SK-N-SH treated with all-trans-retinoic acid at 6 μM for 48 hours (cell line): Measurements from ENCODE around the gene ADAM19.

Source experiments
- ATAC-seq: fragments of 200-7000 bp; cut with Tn5 transposase; 3 replicates; pipeline ENCODE4 v1.9.1; 2020; ENCODE audit warnings: mild to moderate bottlenecking, moderate library complexity
- ARNTL ChIP-seq: fragments of 450-650 bp; formaldehyde crosslinking; IDR thresholded peaks from 2 replicates; pipeline ENCODE4 v1.5.0; 2020; ENCODE audit warnings: low read depth, mild to moderate bottlenecking, moderate library complexity, borderline replicate concordance
- BACH2 ChIP-seq: fragments of 250-450 bp; sonication (Bioruptor Pico); IDR thresholded peaks from 2 replicates; pipeline ENCODE4 v1.9.0; 2021; ENCODE audit warnings: mild to moderate bottlenecking, borderline replicate concordance
- CSDC2 ChIP-seq: fragments of 250-450 bp; sonication (Bioruptor Pico); IDR thresholded peaks from 2 replicates; pipeline ENCODE4 v1.5.0; 2020; ENCODE audit warnings: mild to moderate bottlenecking, moderate library complexity
- ESRRG ChIP-seq: fragments of 250-450 bp; sonication (Bioruptor Pico); IDR thresholded peaks from 2 replicates; pipeline ENCODE4 v1.6.1; 2021; ENCODE audit warnings: mild to moderate bottlenecking
- GLIS3 ChIP-seq: fragments of 250-450 bp; sonication (Bioruptor Pico); IDR thresholded peaks from 2 replicates; pipeline ENCODE4 v1.5.0; 2020; ENCODE audit warnings: mild to moderate bottlenecking, moderate library complexity
- ISL1 ChIP-seq: fragments of 250-450 bp; sonication (Bioruptor Pico); IDR thresholded peaks from 2 replicates; pipeline ENCODE4 v2.1.2; 2022; ENCODE audit warnings: mild to moderate bottlenecking, moderate library complexity
- POU6F1 ChIP-seq: fragments of 250-450 bp; sonication (Bioruptor Pico); IDR thresholded peaks from 2 replicates; pipeline ENCODE4 v1.8.0; 2021; ENCODE audit warnings: low read depth, mild to moderate bottlenecking, moderate library complexity, borderline replicate concordance
- SNAI2 ChIP-seq: fragments of 250-450 bp; sonication (Bioruptor Pico); IDR thresholded peaks from 2 replicates; pipeline ENCODE4 v1.5.0; 2020; ENCODE audit warnings: mild to moderate bottlenecking, moderate library complexity
- TCF4 ChIP-seq: fragments of 250-450 bp; sonication (Bioruptor Pico); IDR thresholded peaks from 2 replicates; pipeline ENCODE4 v1.8.0; 2021; ENCODE audit warnings: mild to moderate bottlenecking, moderate library complexity, borderline replicate concordance
- TOX ChIP-seq: fragments of 250-450 bp; sonication (Bioruptor Pico); IDR thresholded peaks from 2 replicates; pipeline ENCODE4 v1.8.0; 2021; ENCODE audit warnings: mild to moderate bottlenecking, moderate library complexity, borderline replicate concordance
- ZFP30 ChIP-seq: fragments of 450-650 bp; formaldehyde crosslinking; IDR thresholded peaks from 2 replicates; pipeline ENCODE4 v1.5.0; 2022; ENCODE audit warnings: mild to moderate bottlenecking, moderate library complexity
- ZNF565 ChIP-seq: fragments of 450-650 bp; formaldehyde crosslinking; conservative IDR thresholded peaks from 2 replicates; pipeline ENCODE4 v1.5.0; 2020; ENCODE audit warnings: low read depth, mild to moderate bottlenecking, moderate library complexity
- ZNF70 ChIP-seq: fragments of 450-650 bp; formaldehyde crosslinking; IDR thresholded peaks from 2 replicates; pipeline ENCODE4 v1.5.0; 2020; ENCODE audit warnings: mild to moderate bottlenecking, moderate library complexity
- ZNF8 ChIP-seq: fragments of 450-650 bp; formaldehyde crosslinking; IDR thresholded peaks from 2 replicates; pipeline ENCODE4 v1.5.0; 2020; ENCODE audit warnings: mild to moderate bottlenecking, moderate library complexity
- TF ChIP-seq, protein P1 (sequence below): fragments of 250-450 bp; sonication (Bioruptor Pico); IDR thresholded peaks from 2 replicates; pipeline ENCODE4 v1.5.1; 2021; ENCODE audit warnings: mild to moderate bottlenecking, moderate library complexity
- TF ChIP-seq, protein P2 (sequence below): fragments of 250-450 bp; sonication (Bioruptor Pico); IDR thresholded peaks from 2 replicates; pipeline ENCODE4 v1.5.0; 2020; ENCODE audit warnings: mild to moderate bottlenecking, moderate library complexity
- TF ChIP-seq, protein P3 (sequence below): fragments of 250-450 bp; sonication (Bioruptor Pico); IDR thresholded peaks from 2 replicates; pipeline ENCODE4 v1.8.0; 2020; ENCODE audit warnings: mild to moderate bottlenecking, moderate library complexity, borderline replicate concordance

The ADAM19 gene

DNA sequence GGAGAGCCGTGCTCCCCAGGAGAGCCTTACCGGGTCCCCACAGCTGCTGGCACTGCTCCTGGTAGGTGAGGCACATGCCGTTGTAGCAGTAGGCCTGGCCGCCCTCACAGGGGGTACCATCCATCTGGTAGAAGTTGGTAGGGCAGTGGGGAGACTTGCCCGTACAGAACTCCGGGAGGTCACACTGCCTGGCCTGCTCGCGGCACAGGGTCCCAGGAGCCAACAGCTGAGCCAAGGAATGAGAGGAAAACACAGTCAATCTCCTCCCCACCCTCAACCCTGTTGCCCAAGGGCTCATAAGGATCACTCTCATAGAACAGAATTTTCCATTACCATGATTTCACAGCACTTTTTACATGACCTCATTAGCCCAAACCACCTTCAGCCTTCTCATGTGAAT lies 78.7 kb downstream of the ADAM19 start:
- TF ChIP-seq, protein P1, sequence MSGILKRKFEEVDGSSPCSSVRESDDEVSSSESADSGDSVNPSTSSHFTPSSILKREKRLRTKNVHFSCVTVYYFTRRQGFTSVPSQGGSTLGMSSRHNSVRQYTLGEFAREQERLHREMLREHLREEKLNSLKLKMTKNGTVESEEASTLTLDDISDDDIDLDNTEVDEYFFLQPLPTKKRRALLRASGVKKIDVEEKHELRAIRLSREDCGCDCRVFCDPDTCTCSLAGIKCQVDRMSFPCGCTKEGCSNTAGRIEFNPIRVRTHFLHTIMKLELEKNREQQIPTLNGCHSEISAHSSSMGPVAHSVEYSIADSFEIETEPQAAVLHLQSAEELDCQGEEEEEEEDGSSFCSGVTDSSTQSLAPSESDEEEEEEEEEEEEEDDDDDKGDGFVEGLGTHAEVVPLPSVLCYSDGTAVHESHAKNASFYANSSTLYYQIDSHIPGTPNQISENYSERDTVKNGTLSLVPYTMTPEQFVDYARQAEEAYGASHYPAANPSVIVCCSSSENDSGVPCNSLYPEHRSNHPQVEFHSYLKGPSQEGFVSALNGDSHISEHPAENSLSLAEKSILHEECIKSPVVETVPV (CRISPR knock-in tag): no peak
- no peak for TF ChIP-seq ZNF565 (CRISPR knock-in tag)
- no peak for TF ChIP-seq POU6F1 (CRISPR knock-in tag)
- no peak for TF ChIP-seq GLIS3 (CRISPR knock-in tag)
- no peak for TF ChIP-seq ZNF70 (CRISPR knock-in tag)
- TF ChIP-seq, protein P2, sequence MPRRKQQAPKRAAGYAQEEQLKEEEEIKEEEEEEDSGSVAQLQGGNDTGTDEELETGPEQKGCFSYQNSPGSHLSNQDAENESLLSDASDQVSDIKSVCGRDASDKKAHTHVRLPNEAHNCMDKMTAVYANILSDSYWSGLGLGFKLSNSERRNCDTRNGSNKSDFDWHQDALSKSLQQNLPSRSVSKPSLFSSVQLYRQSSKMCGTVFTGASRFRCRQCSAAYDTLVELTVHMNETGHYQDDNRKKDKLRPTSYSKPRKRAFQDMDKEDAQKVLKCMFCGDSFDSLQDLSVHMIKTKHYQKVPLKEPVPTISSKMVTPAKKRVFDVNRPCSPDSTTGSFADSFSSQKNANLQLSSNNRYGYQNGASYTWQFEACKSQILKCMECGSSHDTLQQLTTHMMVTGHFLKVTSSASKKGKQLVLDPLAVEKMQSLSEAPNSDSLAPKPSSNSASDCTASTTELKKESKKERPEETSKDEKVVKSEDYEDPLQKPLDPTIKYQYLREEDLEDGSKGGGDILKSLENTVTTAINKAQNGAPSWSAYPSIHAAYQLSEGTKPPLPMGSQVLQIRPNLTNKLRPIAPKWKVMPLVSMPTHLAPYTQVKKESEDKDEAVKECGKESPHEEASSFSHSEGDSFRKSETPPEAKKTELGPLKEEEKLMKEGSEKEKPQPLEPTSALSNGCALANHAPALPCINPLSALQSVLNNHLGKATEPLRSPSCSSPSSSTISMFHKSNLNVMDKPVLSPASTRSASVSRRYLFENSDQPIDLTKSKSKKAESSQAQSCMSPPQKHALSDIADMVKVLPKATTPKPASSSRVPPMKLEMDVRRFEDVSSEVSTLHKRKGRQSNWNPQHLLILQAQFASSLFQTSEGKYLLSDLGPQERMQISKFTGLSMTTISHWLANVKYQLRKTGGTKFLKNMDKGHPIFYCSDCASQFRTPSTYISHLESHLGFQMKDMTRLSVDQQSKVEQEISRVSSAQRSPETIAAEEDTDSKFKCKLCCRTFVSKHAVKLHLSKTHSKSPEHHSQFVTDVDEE: no peak
- TF ChIP-seq ZFP30: no peak
- ATAC-seq: no peak; the same call in 2 of the 3 replicates

DNA sequence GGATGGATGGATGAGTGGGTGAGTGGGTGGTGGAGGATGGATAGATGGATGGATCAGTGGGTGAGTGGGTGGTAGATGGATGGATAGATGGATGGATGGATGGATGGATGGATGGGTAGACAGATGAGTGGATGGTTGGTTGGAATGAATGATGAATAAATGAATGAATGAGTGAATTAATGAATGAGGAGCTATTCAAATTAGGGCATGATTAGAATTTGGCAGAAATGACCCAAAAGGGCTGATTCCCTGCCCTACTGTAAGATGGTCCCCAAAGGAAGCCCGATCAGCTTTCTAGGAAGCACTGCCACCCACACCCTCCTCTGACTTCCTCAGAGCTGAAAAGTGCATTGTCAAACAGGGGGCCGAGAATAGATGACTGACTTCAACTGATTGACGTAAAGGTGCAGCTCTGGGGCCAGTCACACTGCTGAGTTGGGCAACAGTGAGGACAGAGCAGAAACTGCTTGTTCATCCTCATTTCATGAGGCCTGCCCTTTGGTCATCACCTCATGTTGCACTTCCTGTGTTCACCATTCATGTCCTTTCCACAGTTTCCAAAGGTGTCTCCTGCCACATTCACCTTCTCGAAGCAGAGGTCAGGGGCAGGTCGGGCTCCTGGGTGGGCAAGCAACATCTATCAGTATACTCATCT lies 81.3 kb downstream of the ADAM19 start:
- no peak for ATAC-seq
- TF ChIP-seq BACH2 (CRISPR knock-in tag) (no peak), POU6F1 (CRISPR knock-in tag) (no peak), ISL1 (CRISPR knock-in tag) (no peak), CSDC2 (CRISPR knock-in tag) (no peak), ESRRG (CRISPR knock-in tag) (no peak), ARNTL (CRISPR knock-in tag) (no peak), TCF4 (CRISPR knock-in tag) (no peak), SNAI2 (CRISPR knock-in tag) (no peak)
- TF ChIP-seq, protein P3, sequence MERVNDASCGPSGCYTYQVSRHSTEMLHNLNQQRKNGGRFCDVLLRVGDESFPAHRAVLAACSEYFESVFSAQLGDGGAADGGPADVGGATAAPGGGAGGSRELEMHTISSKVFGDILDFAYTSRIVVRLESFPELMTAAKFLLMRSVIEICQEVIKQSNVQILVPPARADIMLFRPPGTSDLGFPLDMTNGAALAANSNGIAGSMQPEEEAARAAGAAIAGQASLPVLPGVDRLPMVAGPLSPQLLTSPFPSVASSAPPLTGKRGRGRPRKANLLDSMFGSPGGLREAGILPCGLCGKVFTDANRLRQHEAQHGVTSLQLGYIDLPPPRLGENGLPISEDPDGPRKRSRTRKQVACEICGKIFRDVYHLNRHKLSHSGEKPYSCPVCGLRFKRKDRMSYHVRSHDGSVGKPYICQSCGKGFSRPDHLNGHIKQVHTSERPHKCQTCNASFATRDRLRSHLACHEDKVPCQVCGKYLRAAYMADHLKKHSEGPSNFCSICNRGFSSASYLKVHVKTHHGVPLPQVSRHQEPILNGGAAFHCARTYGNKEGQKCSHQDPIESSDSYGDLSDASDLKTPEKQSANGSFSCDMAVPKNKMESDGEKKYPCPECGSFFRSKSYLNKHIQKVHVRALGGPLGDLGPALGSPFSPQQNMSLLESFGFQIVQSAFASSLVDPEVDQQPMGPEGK (CRISPR knock-in tag): no peak

- no peak for TF ChIP-seq CSDC2 (CRISPR knock-in tag)
- no peak for TF ChIP-seq ARNTL (CRISPR knock-in tag)
- no peak for TF ChIP-seq POU6F1 (CRISPR knock-in tag)
- TF ChIP-seq ZNF70 (CRISPR knock-in tag): no peak
- no peak for TF ChIP-seq TOX (CRISPR knock-in tag)
- no peak for TF ChIP-seq ZNF8
- TF ChIP-seq, all 23 proteins: peak for 0
- no peak for ATAC-seq
Measured at GRCh38 chr5:157492886-157493285, 82.7 kb downstream of the ADAM19 start.
